Activated T-cell treated with anti-CD3 and anti-CD28 coated beads, Interleukin-2, amount 50 U/mL, for 4 hours (primary cell): ENCODE data around the gene WNT9B. TPM values are rescaled to one million over a fixed set of nuclear protein-coding genes. Genes with fewer than 3 reads are reported as not detected.
A peak's percentile ranks its signal among the peaks of the same experiment; 100 is the strongest.

Experiments used
- ATAC-seq, 2 donors: fragments of 200-7000 bp; cut with Tn5 transposase; one replicate each; pipeline ENCODE4 v1.10.0; 2021
- DNase-seq: peaks from one replicate; pipeline ENCODE4 v3.0.0-alpha.2; 2020
- H3K27me3 Mint-ChIP-seq: one replicate; pipeline ENCODE4 v1.8.0; 2021; ENCODE audit warnings: low read depth, mixed read lengths
- H3K36me3 Mint-ChIP-seq: one replicate; pipeline ENCODE4 v1.8.0; 2022; ENCODE audit warnings: mixed read lengths; ENCODE audit not compliant: insufficient read depth
- H3K4me1 Mint-ChIP-seq: one replicate; pipeline ENCODE4 v1.8.0; 2021; ENCODE audit warnings: low read depth, mixed read lengths
- H3K4me3 Mint-ChIP-seq: one replicate; pipeline ENCODE4 v1.8.0; 2021; ENCODE audit warnings: mild to moderate bottlenecking, moderate library complexity, mixed read lengths
- H3K9me3 Mint-ChIP-seq: one replicate; pipeline ENCODE4 v1.8.0; 2021; ENCODE audit warnings: mixed read lengths
- total RNA-seq, 3 donors: library from RNA; stranded (reverse); gene quantifications; one replicate each; pipeline ENCODE4 v1.2.1, GENCODE V29; 2021

Gene WNT9B
- total RNA-seq, 3 donors from 2014 or later, result not detected

DNA sequence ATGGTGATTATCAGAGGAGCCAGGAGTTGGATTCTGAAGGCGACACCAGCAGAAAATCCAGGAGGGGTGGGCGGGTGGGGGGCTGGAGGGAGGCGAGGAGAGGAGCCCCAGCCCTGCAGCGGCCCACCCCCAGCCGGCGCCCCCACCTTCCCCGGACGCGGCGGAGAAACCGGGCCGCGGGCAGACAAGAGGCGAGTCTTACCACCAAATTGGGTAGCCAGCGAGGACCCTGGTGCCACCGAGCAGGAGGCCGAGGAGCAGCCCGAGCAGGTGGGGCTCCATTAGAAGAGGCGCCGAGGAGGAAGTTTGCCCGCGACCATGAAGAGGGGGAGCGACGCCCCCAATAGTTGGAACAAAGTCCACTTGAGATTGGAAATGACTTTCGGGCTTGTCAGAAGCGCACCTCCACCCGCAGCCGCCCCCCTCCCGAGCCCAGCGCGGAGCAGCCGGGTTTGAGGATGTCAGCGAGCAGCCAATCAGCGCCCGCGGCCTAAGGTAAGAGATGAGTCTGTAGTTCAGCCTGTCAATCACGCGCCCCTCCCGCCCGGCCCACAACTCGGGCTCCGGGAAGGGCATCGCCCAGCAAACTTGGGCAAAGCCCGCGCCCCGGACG, 33.0 kb upstream of the WNT9B start, which contains the start of gene WNT3:
WNT3 (minus strand) TSS at position 377 of the 613 bp plus-strand sequence; CDS start at position 282, 95 bp downstream.
- H3K27me3 Mint-ChIP-seq, result peaks cover 84% of the 10 kb centered on the region
- H3K9me3 Mint-ChIP-seq, result no peaks in the 10 kb centered on the region
- peak within 1 kb of the TSS; percentile 70 for H3K4me3 Mint-ChIP-seq
- H3K36me3 Mint-ChIP-seq, result no peaks in the 10 kb centered on the region
- peaks cover 18% of the 10 kb centered on the region for H3K4me1 Mint-ChIP-seq
- DNase-seq, result peak; percentile 54
- ATAC-seq, result peak; percentile 76 to 80

- H3K4me3 Mint-ChIP-seq, result peak overlapping the region; percentile 65
- peak; percentile 22 to 38 for ATAC-seq
- no peaks in the 10 kb centered on the region for H3K9me3 Mint-ChIP-seq
- peaks cover 76% of the 10 kb centered on the region for H3K27me3 Mint-ChIP-seq
- no peaks in the 10 kb centered on the region for H3K36me3 Mint-ChIP-seq
- H3K4me1 Mint-ChIP-seq, result peaks cover 18% of the 10 kb centered on the region
- DNase-seq, result no peak
Measured at GRCh38 chr17:46818929-46819859, 32.2 kb upstream of the WNT9B start.

DNA sequence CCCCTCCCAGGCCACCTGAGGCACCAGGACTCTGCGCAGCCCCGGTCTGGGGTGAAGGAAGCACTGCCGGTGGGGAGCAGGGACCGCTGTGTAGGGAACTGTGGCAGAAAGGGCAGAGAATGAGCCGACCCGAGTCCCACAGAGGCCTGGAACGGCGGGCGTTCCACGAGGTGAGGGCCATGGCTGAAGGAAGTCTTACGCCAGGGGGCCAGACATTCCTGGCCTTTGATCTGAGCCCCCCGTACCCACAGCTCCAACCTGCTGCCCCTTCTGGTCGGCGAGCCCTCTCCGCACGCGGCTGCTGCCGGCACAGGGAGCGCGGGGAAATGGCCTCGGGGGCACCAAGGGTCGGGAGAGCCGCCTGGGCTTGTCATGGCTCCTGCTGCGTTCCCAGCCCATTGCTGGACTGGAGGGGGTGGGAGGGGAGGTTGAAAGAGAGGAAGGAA, 31.5 kb upstream of the WNT9B start:
- H3K4me3 Mint-ChIP-seq, result peak overlapping the region; percentile 65
- no peaks in the 10 kb centered on the region for H3K36me3 Mint-ChIP-seq
- no peak for DNase-seq
- H3K9me3 Mint-ChIP-seq, result no peaks in the 10 kb centered on the region
- H3K27me3 Mint-ChIP-seq, result peaks cover 74% of the 10 kb centered on the region
- peaks cover 18% of the 10 kb centered on the region for H3K4me1 Mint-ChIP-seq
- peak; percentile 16 to 31 for ATAC-seq

DNA sequence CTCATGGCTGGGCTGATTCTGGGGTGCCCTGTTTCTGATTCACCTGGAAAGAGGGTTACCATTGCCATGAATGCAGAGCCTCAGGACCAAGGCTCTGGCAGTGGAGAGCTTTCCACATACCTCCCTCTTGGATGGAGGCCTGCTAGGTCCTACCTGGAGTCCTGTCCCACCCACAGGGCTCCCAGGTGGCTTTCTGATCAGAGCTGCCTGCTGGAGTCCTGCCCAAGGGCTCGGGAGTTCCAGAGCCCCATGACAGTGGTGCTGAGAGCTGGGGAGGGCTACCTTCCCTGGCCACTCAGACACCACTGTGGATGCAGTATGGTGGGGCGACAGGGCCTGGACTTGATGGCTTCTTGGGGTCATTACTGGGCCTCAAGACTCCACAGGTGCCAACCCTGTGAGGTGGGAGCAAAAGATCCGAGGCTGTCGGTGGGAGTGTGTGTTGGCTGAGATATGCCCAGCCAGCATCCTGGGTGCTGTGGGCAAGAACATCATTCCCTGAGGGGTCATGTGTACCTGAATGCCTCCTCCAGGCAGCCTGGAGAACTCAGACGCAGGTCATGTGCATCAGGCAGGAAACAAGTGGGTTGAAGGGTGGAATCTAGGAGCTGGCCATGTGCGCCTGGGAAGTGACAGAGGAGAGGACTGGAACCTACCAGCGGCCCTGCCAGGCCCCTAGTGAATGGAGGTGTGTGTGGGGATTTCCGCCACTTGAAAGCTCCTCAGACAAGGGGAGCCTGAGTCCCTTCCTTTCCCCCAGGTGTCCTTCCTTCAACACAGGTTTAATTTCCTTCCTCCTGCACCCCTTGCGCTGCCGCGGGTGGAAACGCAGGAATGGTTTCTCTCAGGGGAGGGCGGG, 30.6 kb upstream of the WNT9B start:
- DNase-seq (no peak), ATAC-seq (no peak)
- no peak overlapping the region for H3K4me3 Mint-ChIP-seq
- H3K27me3 Mint-ChIP-seq, result peaks cover 68% of the 10 kb centered on the region
- H3K36me3 Mint-ChIP-seq, result no peaks in the 10 kb centered on the region
- H3K4me1 Mint-ChIP-seq, result peaks cover 18% of the 10 kb centered on the region
- H3K9me3 Mint-ChIP-seq, result no peaks in the 10 kb centered on the region

- no peak for ATAC-seq
Measured at GRCh38 chr17:46821482-46822387, 29.6 kb upstream of the WNT9B start.

DNA sequence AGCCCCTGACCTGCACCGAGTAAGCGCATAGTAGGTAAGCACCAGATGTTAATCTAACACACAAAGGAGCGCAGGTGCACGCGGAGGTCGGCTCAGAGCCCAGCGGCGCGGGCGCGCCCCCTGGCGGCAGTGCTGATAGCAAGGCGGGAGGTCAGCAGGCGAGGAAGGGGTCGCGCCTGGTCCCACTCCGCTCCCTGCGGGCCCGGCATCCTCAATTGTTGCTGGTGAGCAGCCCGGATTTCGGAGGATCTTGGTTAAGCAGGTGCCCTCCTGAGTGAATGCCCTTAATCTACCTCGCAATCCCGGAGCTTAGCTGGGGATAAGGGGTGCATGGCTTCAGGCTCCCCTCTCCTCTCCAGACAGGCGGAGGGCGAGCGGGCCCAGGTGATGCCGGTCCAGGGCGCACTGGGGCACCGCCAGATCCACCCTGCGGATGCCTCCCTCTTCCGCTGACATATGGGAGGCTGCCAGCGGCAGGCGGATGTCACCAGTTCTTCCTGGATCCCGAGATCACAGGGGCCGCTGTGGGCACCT, 28.9 kb upstream of the WNT9B start:
- Mint-ChIP-seq H3K36me3 (no peaks in the 10 kb centered on the region), H3K9me3 (no peaks in the 10 kb centered on the region), H3K4me3 (no peak overlapping the region), H3K4me1 (peaks cover 18% of the 10 kb centered on the region), H3K27me3 (peaks cover 52% of the 10 kb centered on the region)
- DNase-seq (peak; percentile 25), ATAC-seq (no peak)

More at GRCh38 chr17:46821482-46822387, 29.6 kb upstream of the WNT9B start:
- H3K4me1 Mint-ChIP-seq, result peaks cover 18% of the 10 kb centered on the region
- no peaks in the 10 kb centered on the region for H3K9me3 Mint-ChIP-seq
- peaks cover 59% of the 10 kb centered on the region for H3K27me3 Mint-ChIP-seq
- DNase-seq, result no peak
- no peak overlapping the region for H3K4me3 Mint-ChIP-seq
- H3K36me3 Mint-ChIP-seq, result no peaks in the 10 kb centered on the region

GRCh38 chr17:46823657-46824056, 27.7 kb upstream of the WNT9B start:
- no peaks in the 10 kb centered on the region for H3K9me3 Mint-ChIP-seq
- DNase-seq, result no peak
- peaks cover 42% of the 10 kb centered on the region for H3K27me3 Mint-ChIP-seq
- H3K4me3 Mint-ChIP-seq, result no peak overlapping the region
- no peaks in the 10 kb centered on the region for H3K36me3 Mint-ChIP-seq
- peaks cover 9% of the 10 kb centered on the region for H3K4me1 Mint-ChIP-seq
- no peak for ATAC-seq

GRCh38 chr17:46826116-46826515, 25.3 kb upstream of the WNT9B start:
- Mint-ChIP-seq H3K27me3 (peaks cover 28% of the 10 kb centered on the region), H3K4me3 (no peak overlapping the region), H3K36me3 (no peaks in the 10 kb centered on the region), H3K9me3 (no peaks in the 10 kb centered on the region), H3K4me1 (no peaks in the 10 kb centered on the region)
- ATAC-seq, result no peak
- DNase-seq, result no peak

- H3K4me3 Mint-ChIP-seq, result no peak overlapping the region
- H3K36me3 Mint-ChIP-seq, result no peaks in the 10 kb centered on the region
- peaks cover 16% of the 10 kb centered on the region for H3K27me3 Mint-ChIP-seq
- H3K9me3 Mint-ChIP-seq, result no peaks in the 10 kb centered on the region
- ATAC-seq (no peak), DNase-seq (no peak)
- no peaks in the 10 kb centered on the region for H3K4me1 Mint-ChIP-seq
Measured at GRCh38 chr17:46827274-46827673, 24.1 kb upstream of the WNT9B start.

- peaks cover 8% of the 10 kb centered on the region for H3K27me3 Mint-ChIP-seq
- H3K36me3 Mint-ChIP-seq, result no peaks in the 10 kb centered on the region
- ATAC-seq (no peak), DNase-seq (no peak)
- H3K4me3 Mint-ChIP-seq, result no peak overlapping the region
- H3K9me3 Mint-ChIP-seq, result no peaks in the 10 kb centered on the region
- no peaks in the 10 kb centered on the region for H3K4me1 Mint-ChIP-seq
Measured at GRCh38 chr17:46831573-46832330, 19.6 kb upstream of the WNT9B start.

- Mint-ChIP-seq H3K36me3 (no peaks in the 10 kb centered on the region), H3K4me1 (no peaks in the 10 kb centered on the region), H3K27me3 (peaks cover 11% of the 10 kb centered on the region), H3K4me3 (no peak overlapping the region), H3K9me3 (no peaks in the 10 kb centered on the region)
- DNase-seq, result no peak
- no peak for ATAC-seq
Measured at GRCh38 chr17:46832331-46832821, 19.0 kb upstream of the WNT9B start.

DNA sequence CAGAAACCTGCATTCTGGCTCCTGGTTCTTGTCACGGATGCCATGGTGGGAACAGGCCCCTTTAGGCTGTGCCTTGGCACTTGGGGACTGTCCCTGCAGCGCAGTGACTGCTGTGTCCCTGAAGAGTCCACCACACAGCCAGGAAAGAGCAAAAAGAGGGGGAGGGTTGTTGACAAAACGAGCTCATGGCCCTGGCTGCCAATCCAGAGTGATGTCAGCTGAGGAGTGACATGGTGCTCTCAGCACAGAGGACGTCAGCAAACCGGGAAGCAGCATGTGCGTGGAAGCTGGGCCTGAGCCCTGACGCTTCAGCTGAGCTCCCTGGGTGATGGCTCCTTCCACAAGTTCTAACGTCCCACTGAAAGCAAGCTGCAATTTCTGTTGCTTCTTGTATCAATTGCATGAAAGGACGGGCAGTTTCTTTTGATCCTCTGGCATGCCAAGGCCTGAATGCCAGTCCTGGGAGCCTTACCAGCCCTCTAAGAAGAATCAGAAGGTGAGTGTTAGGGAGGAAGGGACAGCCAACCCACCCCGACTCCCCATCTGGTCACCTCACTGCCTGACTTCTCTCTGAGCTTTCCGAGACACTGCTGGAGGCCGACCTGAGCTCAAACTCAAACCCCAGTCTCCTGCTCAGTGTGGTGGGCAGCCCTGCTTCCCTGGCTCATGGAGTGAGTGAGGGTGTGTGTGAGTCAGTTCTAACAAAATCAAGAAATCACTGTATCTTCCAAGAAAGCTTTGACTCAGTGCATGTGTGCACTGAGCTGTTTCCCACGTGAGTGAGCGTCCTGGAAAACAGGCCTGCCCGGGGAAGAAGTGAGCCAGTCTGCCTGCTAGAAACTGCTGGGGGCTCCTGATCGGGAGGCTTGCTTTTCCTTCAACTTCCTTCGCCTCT, 18.2 kb upstream of the WNT9B start:
- Mint-ChIP-seq H3K4me1 (no peaks in the 10 kb centered on the region), H3K27me3 (peaks cover 14% of the 10 kb centered on the region), H3K4me3 (no peak overlapping the region), H3K36me3 (no peaks in the 10 kb centered on the region), H3K9me3 (no peaks in the 10 kb centered on the region)
- no peak for DNase-seq
- no peak for ATAC-seq
